Liver (tissue), 3 donors: ENCODE data around the gene TPRN.

Experiments used
- CTCF ChIP-seq: fragments of 150-350 bp; IDR thresholded peaks from 2 replicates; pipeline ENCODE4 v1.5.1; 2017; ENCODE audit warnings: improper control_type of control experiment, low read depth, low read length; ENCODE audit not compliant: missing input control
- FOXA1 ChIP-seq: IDR thresholded peaks from 2 replicates; pipeline ENCODE4 v1.6.1; 2016; ENCODE audit warnings: antibody characterized with exemption
- MAX ChIP-seq: IDR thresholded peaks from 2 replicates; pipeline ENCODE4 v1.6.1; 2016; ENCODE audit warnings: antibody characterized with exemption
- RAD21 ChIP-seq, 2 donors: IDR thresholded peaks; 2 replicates each; pipeline ENCODE4 v1.6.1; 2016; ENCODE audit warnings: antibody characterized with exemption in 2 of 2, mild to moderate bottlenecking in 2 of 2
- REST ChIP-seq: IDR thresholded peaks from 2 replicates; pipeline ENCODE4 v1.6.1; 2016; ENCODE audit warnings: antibody characterized with exemption, mild to moderate bottlenecking
- TAF1 ChIP-seq: conservative IDR thresholded peaks from 2 replicates; pipeline ENCODE4 v1.6.1; 2016; ENCODE audit warnings: antibody characterized with exemption, mild to moderate bottlenecking
- YY1 ChIP-seq: IDR thresholded peaks from 2 replicates; pipeline ENCODE4 v1.6.1; 2016; ENCODE audit warnings: antibody characterized with exemption, mild to moderate bottlenecking
- donor health status: healthy.
- donor health status: healthy.

- TF ChIP-seq CTCF: no peak
- TF ChIP-seq REST: no peak
- TF ChIP-seq RAD21 (IDR thresholded peaks at IDR 0.05): no peak
- no peak for TF ChIP-seq TAF1
- TF ChIP-seq YY1: no peak
- TF ChIP-seq FOXA1: no peak
- TF ChIP-seq MAX: no peak
These were observed 27.4 kb downstream of the TPRN start for GRCh38 chr9:137172901-137173795.
